Measurements from ENCODE around the gene ERO1B. TPM values are rescaled to one million over a fixed set of nuclear protein-coding genes. Genes with fewer than 3 reads are reported as not detected.
"Not testable (repeated sequence)": the region's sequence is repeated elsewhere in the genome, so short reads cannot be mapped to it uniquely, and the experiment has no call there.

Gene ERO1B
- total and polyA plus RNA-seq, 4 donors, result 1.9 to 12.9 (median 9.2) TPM

- Histone ChIP-seq H3K36me3 (ENCODE audit: control insufficient read depth in 1 of 2, insufficient read depth in 2 of 2, low read length in 1 of 2) (no peaks in the 10 kb centered on the region), H3K9me3 (ENCODE audit: control insufficient read depth, low read length) (peaks cover 2% of the 10 kb centered on the region), H3K27me3 (ENCODE audit: control insufficient read depth in 1 of 2, insufficient read depth in 2 of 2, low read length in 1 of 2) (no peaks in the 10 kb centered on the region), H3K27ac (ENCODE audit: low read depth in 1 of 2, low read length in 2 of 2) (no peak overlapping the region), H3K4me3 (ENCODE audit: low read length in 2 of 2) (no peak overlapping the region), H3K4me1 (ENCODE audit: control insufficient read depth in 1 of 2, insufficient read depth in 2 of 2, low read length in 2 of 2) (no peaks in the 10 kb centered on the region)
- DNase-seq (no peak), ATAC-seq (ENCODE audit: low FRiP score) (no peak)
- 95 to 97% methylated on average over 3 of the region's 3 CpGs for WGBS, 2 donors
- intact Hi-C loops (cut with DNase I), result no loop called here
These were observed 77.1 kb downstream of the ERO1B start for GRCh38 chr1:236204656-236205055.

- 96 to 97% methylated on average over 1 of the region's 1 CpG for WGBS, 2 donors
- no peak for ATAC-seq (ENCODE audit: low FRiP score)
- Histone ChIP-seq H3K4me1 (ENCODE audit: control insufficient read depth in 1 of 2, insufficient read depth in 2 of 2, low read length in 2 of 2) (no peaks in the 10 kb centered on the region), H3K9me3 (ENCODE audit: control insufficient read depth, low read length) (peaks cover 2% of the 10 kb centered on the region), H3K4me3 (ENCODE audit: low read length in 2 of 2) (no peak overlapping the region), H3K27ac (ENCODE audit: low read depth in 1 of 2, low read length in 2 of 2) (no peak overlapping the region), H3K27me3 (ENCODE audit: control insufficient read depth in 1 of 2, insufficient read depth in 2 of 2, low read length in 1 of 2) (no peaks in the 10 kb centered on the region), H3K36me3 (ENCODE audit: control insufficient read depth in 1 of 2, insufficient read depth in 2 of 2, low read length in 1 of 2) (no peaks in the 10 kb centered on the region)
- intact Hi-C loops (cut with DNase I), result no loop called here
- no peak for DNase-seq
These were observed 77.7 kb downstream of the ERO1B start for GRCh38 chr1:236204039-236204438.

GRCh38 chr1:236201786-236202185, 80.0 kb downstream of the ERO1B start:
- H3K9me3 ChIP-seq (ENCODE audit: control insufficient read depth, low read length), result peaks cover 4% of the 10 kb centered on the region
- WGBS, 2 donors, result 98 to 100% methylated on average over 1 of the region's 1 CpG
- no peak for ATAC-seq (ENCODE audit: low FRiP score)
- no peak overlapping the region for H3K27ac ChIP-seq (ENCODE audit: low read depth in 1 of 2, low read length in 2 of 2)
- DNase-seq, result no peak
- no peaks in the 10 kb centered on the region for H3K27me3 ChIP-seq (ENCODE audit: control insufficient read depth in 1 of 2, insufficient read depth in 2 of 2, low read length in 1 of 2)
- intact Hi-C loops (cut with DNase I), result no loop called here
- no peak overlapping the region for H3K4me3 ChIP-seq (ENCODE audit: low read length in 2 of 2)
- no peaks in the 10 kb centered on the region for H3K4me1 ChIP-seq (ENCODE audit: control insufficient read depth in 1 of 2, insufficient read depth in 2 of 2, low read length in 2 of 2)
- no peaks in the 10 kb centered on the region for H3K36me3 ChIP-seq (ENCODE audit: control insufficient read depth in 1 of 2, insufficient read depth in 2 of 2, low read length in 1 of 2)

GRCh38 chr1:236200925-236201324, 80.8 kb downstream of the ERO1B start:
- Histone ChIP-seq H3K27ac (ENCODE audit: low read depth in 1 of 2, low read length in 2 of 2) (no peak overlapping the region), H3K36me3 (ENCODE audit: control insufficient read depth in 1 of 2, insufficient read depth in 2 of 2, low read length in 1 of 2) (no peaks in the 10 kb centered on the region), H3K27me3 (ENCODE audit: control insufficient read depth in 1 of 2, insufficient read depth in 2 of 2, low read length in 1 of 2) (no peaks in the 10 kb centered on the region), H3K4me3 (ENCODE audit: low read length in 2 of 2) (no peak overlapping the region), H3K9me3 (ENCODE audit: control insufficient read depth, low read length) (peaks cover 4% of the 10 kb centered on the region), H3K4me1 (ENCODE audit: control insufficient read depth in 1 of 2, insufficient read depth in 2 of 2, low read length in 2 of 2) (no peaks in the 10 kb centered on the region)
- ATAC-seq (ENCODE audit: low FRiP score) (no peak), DNase-seq (no peak)
- intact Hi-C loops (cut with DNase I), result no loop called here

- Histone ChIP-seq H3K4me1 (ENCODE audit: control insufficient read depth in 1 of 2, insufficient read depth in 2 of 2, low read length in 2 of 2) (no peaks in the 10 kb centered on the region), H3K27me3 (ENCODE audit: control insufficient read depth in 1 of 2, insufficient read depth in 2 of 2, low read length in 1 of 2) (no peaks in the 10 kb centered on the region), H3K4me3 (ENCODE audit: low read length in 2 of 2) (no peak overlapping the region), H3K9me3 (ENCODE audit: control insufficient read depth, low read length) (peaks cover 1% of the 10 kb centered on the region), H3K36me3 (ENCODE audit: control insufficient read depth in 1 of 2, insufficient read depth in 2 of 2, low read length in 1 of 2) (peaks cover 0 to 2% of the 10 kb centered on the region in 2 donors), H3K27ac (ENCODE audit: low read depth in 1 of 2, low read length in 2 of 2) (no peak overlapping the region)
- WGBS, 2 donors, result 73 to 74% methylated on average over 2 of the region's 2 CpGs
- DNase-seq (no peak), ATAC-seq (ENCODE audit: low FRiP score) (no peak)
- intact Hi-C loops (cut with DNase I), result no loop called here
These were observed 88.6 kb downstream of the ERO1B start for GRCh38 chr1:236193184-236193583.

GRCh38 chr1:236188084-236188483, 93.7 kb downstream of the ERO1B start:
- ATAC-seq (ENCODE audit: low FRiP score); DNase-seq; H3K4me1 ChIP-seq (ENCODE audit: control insufficient read depth in 1 of 2, insufficient read depth in 2 of 2, low read length in 2 of 2); H3K27ac ChIP-seq (ENCODE audit: low read depth in 1 of 2, low read length in 2 of 2); H3K4me3 ChIP-seq (ENCODE audit: low read length in 2 of 2); H3K27me3 ChIP-seq (ENCODE audit: control insufficient read depth in 1 of 2, insufficient read depth in 2 of 2, low read length in 1 of 2); H3K9me3 ChIP-seq (ENCODE audit: control insufficient read depth, low read length); intact Hi-C loops (cut with DNase I); H3K36me3 ChIP-seq (ENCODE audit: control insufficient read depth in 1 of 2, insufficient read depth in 2 of 2, low read length in 1 of 2): not testable (repeated sequence)
- WGBS, 2 donors, result 97 to 100% methylated on average over 1 of the region's 1 CpG

GRCh38 chr1:236186471-236186870, 95.3 kb downstream of the ERO1B start:
- DNase-seq; H3K27ac ChIP-seq (ENCODE audit: low read depth in 1 of 2, low read length in 2 of 2); H3K4me1 ChIP-seq (ENCODE audit: control insufficient read depth in 1 of 2, insufficient read depth in 2 of 2, low read length in 2 of 2); H3K9me3 ChIP-seq (ENCODE audit: control insufficient read depth, low read length); ATAC-seq (ENCODE audit: low FRiP score); H3K27me3 ChIP-seq (ENCODE audit: control insufficient read depth in 1 of 2, insufficient read depth in 2 of 2, low read length in 1 of 2); intact Hi-C loops (cut with DNase I); H3K36me3 ChIP-seq (ENCODE audit: control insufficient read depth in 1 of 2, insufficient read depth in 2 of 2, low read length in 1 of 2); H3K4me3 ChIP-seq (ENCODE audit: low read length in 2 of 2): not testable (repeated sequence)
- WGBS, 2 donors, result 97 to 98% methylated on average over 2 of the region's 2 CpGs

GRCh38 chr1:236185687-236186086, 96.1 kb downstream of the ERO1B start:
- Histone ChIP-seq H3K4me1 (ENCODE audit: control insufficient read depth in 1 of 2, insufficient read depth in 2 of 2, low read length in 2 of 2) (no peaks in the 10 kb centered on the region), H3K4me3 (ENCODE audit: low read length in 2 of 2) (no peak overlapping the region), H3K27ac (ENCODE audit: low read depth in 1 of 2, low read length in 2 of 2) (no peak overlapping the region), H3K36me3 (ENCODE audit: control insufficient read depth in 1 of 2, insufficient read depth in 2 of 2, low read length in 1 of 2) (no peaks in the 10 kb centered on the region), H3K9me3 (ENCODE audit: control insufficient read depth, low read length) (no peaks in the 10 kb centered on the region), H3K27me3 (ENCODE audit: control insufficient read depth in 1 of 2, insufficient read depth in 2 of 2, low read length in 1 of 2) (no peaks in the 10 kb centered on the region)
- WGBS, 2 donors, result 90 to 91% methylated on average over 4 of the region's 4 CpGs
- intact Hi-C loops (cut with DNase I), result no loop called here
- no peak for ATAC-seq (ENCODE audit: low FRiP score)
- DNase-seq, result no peak

GRCh38 chr1:236181059-236181458, 100.7 kb downstream of the ERO1B start:
- Histone ChIP-seq H3K4me3 (ENCODE audit: low read length in 2 of 2) (no peak overlapping the region), H3K4me1 (ENCODE audit: control insufficient read depth in 1 of 2, insufficient read depth in 2 of 2, low read length in 2 of 2) (no peaks in the 10 kb centered on the region), H3K27me3 (ENCODE audit: control insufficient read depth in 1 of 2, insufficient read depth in 2 of 2, low read length in 1 of 2) (no peaks in the 10 kb centered on the region), H3K36me3 (ENCODE audit: control insufficient read depth in 1 of 2, insufficient read depth in 2 of 2, low read length in 1 of 2) (peaks cover 0 to 5% of the 10 kb centered on the region in 2 donors), H3K9me3 (ENCODE audit: control insufficient read depth, low read length) (no peaks in the 10 kb centered on the region), H3K27ac (ENCODE audit: low read depth in 1 of 2, low read length in 2 of 2) (no peak overlapping the region)
- 92 to 94% methylated on average over 3 of the region's 3 CpGs for WGBS, 2 donors
- ATAC-seq (ENCODE audit: low FRiP score) (no peak), DNase-seq (no peak)
- intact Hi-C loops (cut with DNase I), result no loop called here

Data from aorta (tissue), 5 donors.